Measurements from ENCODE around the gene SETBP1. TPM values are rescaled to one million over a fixed set of nuclear protein-coding genes. Genes with fewer than 3 reads are reported as not detected.

SETBP1 gene
- total RNA-seq, 1 experiment from 2014 or later, result 0.05 TPM

GRCh38 chr18:44723411-44723810 lies 42.7 kb downstream of the SETBP1 start:
- Histone ChIP-seq H3K4me2 (ENCODE audit: low read length) (no peak overlapping the region), H3K79me2 (ENCODE audit: insufficient read depth, low read length) (no peaks in the 10 kb centered on the region), H3K4me1 (ENCODE audit: control insufficient read depth in 1 of 2, insufficient read depth in 2 of 2, low read length in 2 of 2) (no peaks in the 10 kb centered on the region), H3K9me3 (ENCODE audit: control insufficient read depth in 1 of 2, insufficient read depth in 1 of 2, low read depth in 1 of 2, low read length in 2 of 2) (peaks cover 4 to 25% of the 10 kb centered on the region in 2 experiments; a peak in 2 of 4 replicates), H3K9ac (ENCODE audit: low read length) (no peak overlapping the region), H4K20me1 (ENCODE audit: insufficient read depth) (no peaks in the 10 kb centered on the region), H3K4me3 (replicated peaks in 1 of 2; ENCODE audit: low read depth in 1 of 2, low read length in 2 of 2) (no peak overlapping the region), H3K27me3 (ENCODE audit: insufficient read depth, low read length) (no peaks in the 10 kb centered on the region), H2AFZ (ENCODE audit: low read depth, low read length, poor library complexity, severe bottlenecking) (no peak overlapping the region), H3K27ac (ENCODE audit: low read depth, low read length) (no peak overlapping the region), H3K36me3 (ENCODE audit: control insufficient read depth in 1 of 2, insufficient read depth in 2 of 2, low read length in 2 of 2) (no peaks in the 10 kb centered on the region; a peak in 1 of 4 replicates), H3K9me2 (ENCODE audit: insufficient read depth) (no peaks in the 10 kb centered on the region)
- BruUV-seq (replicated peaks), result no TSS peak
- ChIA-PET POLR2A (no interaction called here), RAD21 (ENCODE audit: low non-redundant PET in 1 of 2, low total read pairs in 2 of 2, uncharacterized antibody in 2 of 2, unreplicated experiment in 2 of 2) (no interaction called here), CTCF (no interaction called here)
- intact Hi-C loops (cut with micrococcal nuclease), result no loop called here
- DNase-seq (ENCODE audit: low read depth, low spot score) (no peak), ATAC-seq (no peak)
- TF ChIP-seq EZH2 (IDR thresholded peaks at IDR 0.05) (no peak), SP1 (IDR thresholded peaks at IDR 0.05; ENCODE audit: low read depth) (no peak), EZH2phosphoT487 (IDR thresholded peaks at IDR 0.05; ENCODE audit: borderline replicate concordance) (no peak), ATF3 (IDR thresholded peaks at IDR 0.05) (no peak), POLR2AphosphoS5 (IDR thresholded peaks at IDR 0.05; ENCODE audit: low read depth, low read length) (no peak), ZFX (IDR thresholded peaks at IDR 0.05) (no peak), CTCF (IDR thresholded peaks at IDR 0.05 in 2 of 3, conservative IDR thresholded peaks at IDR 0.05 in 1 of 3; ENCODE audit: borderline replicate concordance in 1 of 3, insufficient read depth in 1 of 3, low read depth in 2 of 3, low read length in 2 of 3) (no peak), ZBTB33 (IDR thresholded peaks at IDR 0.05; ENCODE audit: extremely low read depth, insufficient replicate concordance, low read length) (no peak), ELF1 (IDR thresholded peaks at IDR 0.05; ENCODE audit: borderline replicate concordance, low read depth) (no peak), POLR2A (IDR thresholded peaks at IDR 0.05; ENCODE audit: borderline replicate concordance, extremely low read depth, insufficient read depth, insufficient read length) (no peak), TCF7L2 (IDR thresholded peaks at IDR 0.05; ENCODE audit: borderline replicate concordance, extremely low read depth, insufficient read depth, insufficient read length) (no peak), SRF (IDR thresholded peaks at IDR 0.05; ENCODE audit: low read depth) (no peak), FOSL1 (IDR thresholded peaks at IDR 0.05; ENCODE audit: low read depth) (no peak), YY1 (IDR thresholded peaks at IDR 0.05; ENCODE audit: extremely low read depth, insufficient replicate concordance, low read depth, low read length) (no peak), CEBPB (IDR thresholded peaks at IDR 0.05; ENCODE audit: low read depth) (no peak), RAD21 (IDR thresholded peaks at IDR 0.05; ENCODE audit: low read depth) (no peak)
- TF ChIP-seq, protein P1, sequence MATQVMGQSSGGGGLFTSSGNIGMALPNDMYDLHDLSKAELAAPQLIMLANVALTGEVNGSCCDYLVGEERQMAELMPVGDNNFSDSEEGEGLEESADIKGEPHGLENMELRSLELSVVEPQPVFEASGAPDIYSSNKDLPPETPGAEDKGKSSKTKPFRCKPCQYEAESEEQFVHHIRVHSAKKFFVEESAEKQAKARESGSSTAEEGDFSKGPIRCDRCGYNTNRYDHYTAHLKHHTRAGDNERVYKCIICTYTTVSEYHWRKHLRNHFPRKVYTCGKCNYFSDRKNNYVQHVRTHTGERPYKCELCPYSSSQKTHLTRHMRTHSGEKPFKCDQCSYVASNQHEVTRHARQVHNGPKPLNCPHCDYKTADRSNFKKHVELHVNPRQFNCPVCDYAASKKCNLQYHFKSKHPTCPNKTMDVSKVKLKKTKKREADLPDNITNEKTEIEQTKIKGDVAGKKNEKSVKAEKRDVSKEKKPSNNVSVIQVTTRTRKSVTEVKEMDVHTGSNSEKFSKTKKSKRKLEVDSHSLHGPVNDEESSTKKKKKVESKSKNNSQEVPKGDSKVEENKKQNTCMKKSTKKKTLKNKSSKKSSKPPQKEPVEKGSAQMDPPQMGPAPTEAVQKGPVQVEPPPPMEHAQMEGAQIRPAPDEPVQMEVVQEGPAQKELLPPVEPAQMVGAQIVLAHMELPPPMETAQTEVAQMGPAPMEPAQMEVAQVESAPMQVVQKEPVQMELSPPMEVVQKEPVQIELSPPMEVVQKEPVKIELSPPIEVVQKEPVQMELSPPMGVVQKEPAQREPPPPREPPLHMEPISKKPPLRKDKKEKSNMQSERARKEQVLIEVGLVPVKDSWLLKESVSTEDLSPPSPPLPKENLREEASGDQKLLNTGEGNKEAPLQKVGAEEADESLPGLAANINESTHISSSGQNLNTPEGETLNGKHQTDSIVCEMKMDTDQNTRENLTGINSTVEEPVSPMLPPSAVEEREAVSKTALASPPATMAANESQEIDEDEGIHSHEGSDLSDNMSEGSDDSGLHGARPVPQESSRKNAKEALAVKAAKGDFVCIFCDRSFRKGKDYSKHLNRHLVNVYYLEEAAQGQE (IDR thresholded peaks at IDR 0.05; ENCODE audit: low read depth), result no peak
